ENCODE measurements around the gene MAEL.

GRCh38 chr1:166950156-166950555, 38.9 kb upstream of the MAEL start:
- TF ChIP-seq, protein P1, sequence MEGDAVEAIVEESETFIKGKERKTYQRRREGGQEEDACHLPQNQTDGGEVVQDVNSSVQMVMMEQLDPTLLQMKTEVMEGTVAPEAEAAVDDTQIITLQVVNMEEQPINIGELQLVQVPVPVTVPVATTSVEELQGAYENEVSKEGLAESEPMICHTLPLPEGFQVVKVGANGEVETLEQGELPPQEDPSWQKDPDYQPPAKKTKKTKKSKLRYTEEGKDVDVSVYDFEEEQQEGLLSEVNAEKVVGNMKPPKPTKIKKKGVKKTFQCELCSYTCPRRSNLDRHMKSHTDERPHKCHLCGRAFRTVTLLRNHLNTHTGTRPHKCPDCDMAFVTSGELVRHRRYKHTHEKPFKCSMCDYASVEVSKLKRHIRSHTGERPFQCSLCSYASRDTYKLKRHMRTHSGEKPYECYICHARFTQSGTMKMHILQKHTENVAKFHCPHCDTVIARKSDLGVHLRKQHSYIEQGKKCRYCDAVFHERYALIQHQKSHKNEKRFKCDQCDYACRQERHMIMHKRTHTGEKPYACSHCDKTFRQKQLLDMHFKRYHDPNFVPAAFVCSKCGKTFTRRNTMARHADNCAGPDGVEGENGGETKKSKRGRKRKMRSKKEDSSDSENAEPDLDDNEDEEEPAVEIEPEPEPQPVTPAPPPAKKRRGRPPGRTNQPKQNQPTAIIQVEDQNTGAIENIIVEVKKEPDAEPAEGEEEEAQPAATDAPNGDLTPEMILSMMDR (IDR thresholded peaks at IDR 0.05): no peak
- no peak for TF ChIP-seq POLR2AphosphoS5 (IDR thresholded peaks at IDR 0.05)

Data from prostate gland (tissue), 2 donors.